Activated effector memory CD4-positive, alpha-beta T cell treated with anti-CD3 and anti-CD28 coated beads, Interleukin-2, amount 50 U/mL, for 16 hours (primary cell): ENCODE measurements around the gene NCKAP5.

ENCODE experiments used
- DNase-seq: peaks from one replicate; pipeline ENCODE4 v3.0.0-alpha.2; 2020

The NCKAP5 gene

DNA sequence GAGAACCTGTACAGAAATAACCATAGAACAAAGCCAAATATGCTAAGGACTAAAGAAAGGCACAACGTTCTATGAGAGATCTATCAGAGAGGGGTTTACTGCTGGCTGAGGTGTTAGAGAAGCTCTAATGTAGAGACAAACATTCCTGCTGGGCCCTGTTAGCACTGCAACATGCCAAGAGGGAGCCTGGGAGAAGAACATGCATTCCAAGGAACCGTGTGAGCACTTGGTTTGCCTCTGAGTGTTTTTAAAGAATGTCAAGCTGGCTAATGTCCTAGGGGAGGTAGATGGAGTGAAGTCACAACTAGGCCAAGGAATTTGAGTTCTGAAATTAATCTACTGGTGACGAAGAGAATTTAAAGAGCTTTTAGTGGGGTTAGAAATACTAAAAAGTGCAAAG is 514.0 kb downstream of the NCKAP5 start:
- no peak for DNase-seq

DNA sequence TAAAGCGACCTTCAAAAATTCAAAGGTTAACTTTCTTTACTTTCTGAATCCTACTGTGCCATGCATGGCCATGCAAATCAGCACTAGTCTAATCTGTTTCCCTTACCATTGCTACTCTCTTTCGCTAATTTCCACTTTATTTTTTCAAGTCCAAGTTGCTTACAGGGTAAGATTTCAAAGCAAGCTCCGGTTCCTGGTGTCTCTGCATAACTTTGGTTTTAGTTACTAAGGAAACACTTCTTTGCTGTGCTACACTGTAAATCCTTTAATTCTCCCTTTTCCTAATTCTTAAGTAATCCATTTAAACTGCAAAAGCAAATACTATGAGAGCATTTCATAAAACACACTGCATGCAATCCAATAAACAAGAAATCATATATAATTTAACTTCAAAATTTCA is 514.7 kb downstream of the NCKAP5 start:
- DNase-seq, result no peak

DNA sequence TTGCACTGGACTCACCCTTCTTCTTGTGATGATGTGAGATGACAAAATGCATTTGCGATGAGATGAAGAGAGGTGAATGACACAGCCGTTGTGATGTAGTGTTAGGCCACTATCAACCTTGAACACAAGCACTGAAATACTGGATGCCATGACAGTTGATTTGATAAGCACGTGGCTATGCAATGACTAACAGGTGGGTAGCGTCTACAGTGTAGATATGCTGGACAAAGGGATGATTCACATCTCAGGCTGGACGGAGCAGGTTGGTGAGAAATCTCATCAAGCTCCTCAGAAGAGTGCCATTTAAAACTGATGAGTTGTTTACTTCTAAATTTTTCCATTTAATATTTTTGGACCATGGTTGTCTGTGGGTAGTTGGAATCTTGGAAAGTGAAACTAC is 522.5 kb downstream of the NCKAP5 start:
- DNase-seq, result no peak

DNA sequence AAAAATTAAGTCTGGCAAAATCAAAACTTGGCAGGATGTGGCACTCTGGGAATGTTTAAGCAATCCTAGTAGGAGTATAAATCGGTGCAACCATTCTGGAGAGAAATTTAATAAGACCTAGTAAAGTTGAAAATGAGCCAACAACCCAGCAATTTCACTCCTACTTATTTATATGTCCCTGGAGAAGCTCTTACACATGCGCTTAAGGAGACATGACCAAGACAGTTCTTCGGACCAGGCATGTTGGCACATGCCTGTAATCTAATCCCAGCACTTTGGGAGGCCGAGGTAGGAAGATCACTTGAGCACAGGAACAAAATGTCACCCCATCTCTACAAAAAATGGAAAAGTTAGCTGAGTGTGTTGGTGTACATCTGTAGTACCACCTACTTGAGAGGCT is 523.7 kb downstream of the NCKAP5 start:
- DNase-seq, result no peak

DNA sequence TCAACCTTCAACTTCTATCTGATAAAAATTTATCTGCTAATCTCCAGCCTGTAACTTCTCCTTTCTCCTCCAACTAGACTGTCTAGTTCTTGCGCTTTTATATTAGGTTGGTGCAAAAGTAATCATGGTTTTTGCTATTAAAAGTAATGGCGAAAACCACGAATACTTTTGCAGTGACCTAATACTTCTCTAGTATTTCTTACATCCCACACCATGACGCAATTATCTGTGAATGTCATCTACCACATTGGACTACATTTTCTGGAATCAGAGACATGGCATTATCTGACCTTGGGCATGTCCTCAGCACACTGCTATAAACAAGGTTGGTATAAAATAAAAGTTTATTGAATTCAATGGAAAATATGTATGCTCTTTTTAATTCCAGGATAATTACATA is 528.1 kb downstream of the NCKAP5 start:
- no peak for DNase-seq

DNA sequence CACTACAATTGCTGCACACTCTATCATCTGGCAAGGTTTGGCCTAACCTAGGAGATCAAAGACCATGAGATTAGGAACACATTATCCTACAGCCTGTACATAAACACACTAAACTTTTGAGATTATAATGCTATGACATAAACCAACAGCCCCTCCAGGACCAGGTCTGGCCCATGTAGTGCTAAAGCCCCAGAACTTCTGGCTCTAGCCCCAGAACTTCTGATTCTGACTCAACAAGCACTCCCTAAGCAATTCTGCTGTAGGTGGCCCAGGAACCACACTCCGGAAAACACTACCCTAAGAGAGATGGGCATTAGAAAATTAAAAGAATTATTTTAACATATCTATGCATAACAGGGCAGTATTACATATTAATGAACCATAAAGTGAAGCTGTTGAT is 528.7 kb downstream of the NCKAP5 start:
- no peak for DNase-seq

DNA sequence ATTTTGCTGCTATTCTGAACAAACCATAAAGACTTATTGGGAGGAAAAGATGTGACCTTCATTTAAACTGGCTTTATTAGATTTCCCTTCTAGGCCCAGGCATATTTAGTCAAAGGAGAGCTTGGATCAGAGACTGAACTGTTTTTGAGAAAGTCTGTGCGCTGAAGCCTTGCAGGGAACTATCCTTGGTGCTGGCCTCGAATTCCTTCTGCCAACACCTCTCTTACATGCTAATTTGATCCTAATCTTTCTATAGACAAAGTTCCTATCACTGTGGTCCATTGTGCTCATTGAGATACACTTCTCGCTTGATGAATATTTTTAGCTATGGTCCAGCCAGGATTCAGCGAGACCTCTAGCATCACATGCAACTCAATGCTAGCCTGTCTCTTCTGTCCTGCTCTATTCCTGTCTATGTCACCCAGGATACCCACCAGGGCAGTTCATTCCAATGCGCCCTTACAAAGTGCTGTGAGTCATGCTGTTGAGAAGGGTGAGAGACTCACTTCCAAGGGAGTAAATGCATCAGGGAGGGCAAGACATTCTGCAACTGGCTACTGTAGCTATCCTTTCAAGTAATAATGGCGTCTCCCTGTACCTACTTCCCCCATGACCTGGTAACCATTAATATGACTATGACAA is 541.6 kb downstream of the NCKAP5 start:
- DNase-seq, result no peak

DNA sequence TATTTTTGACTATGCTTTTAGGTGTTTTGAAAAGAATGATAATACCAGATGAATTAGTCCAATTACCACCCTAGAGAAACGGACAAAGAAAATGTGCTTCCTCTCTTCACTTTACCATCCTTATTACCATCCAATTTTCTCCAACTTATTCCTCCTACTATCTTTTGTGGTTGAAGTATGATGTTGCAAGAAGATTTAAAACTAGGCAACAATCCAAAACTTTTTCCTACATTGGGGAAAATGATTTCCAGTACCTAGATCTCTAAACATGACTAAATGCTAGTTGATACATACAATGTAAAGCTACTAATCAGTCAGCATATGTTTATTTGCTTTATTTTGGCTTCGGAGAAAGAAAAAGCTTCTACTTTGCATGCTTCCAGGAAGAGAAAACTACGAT is 543.3 kb downstream of the NCKAP5 start:
- DNase-seq, result no peak

DNA sequence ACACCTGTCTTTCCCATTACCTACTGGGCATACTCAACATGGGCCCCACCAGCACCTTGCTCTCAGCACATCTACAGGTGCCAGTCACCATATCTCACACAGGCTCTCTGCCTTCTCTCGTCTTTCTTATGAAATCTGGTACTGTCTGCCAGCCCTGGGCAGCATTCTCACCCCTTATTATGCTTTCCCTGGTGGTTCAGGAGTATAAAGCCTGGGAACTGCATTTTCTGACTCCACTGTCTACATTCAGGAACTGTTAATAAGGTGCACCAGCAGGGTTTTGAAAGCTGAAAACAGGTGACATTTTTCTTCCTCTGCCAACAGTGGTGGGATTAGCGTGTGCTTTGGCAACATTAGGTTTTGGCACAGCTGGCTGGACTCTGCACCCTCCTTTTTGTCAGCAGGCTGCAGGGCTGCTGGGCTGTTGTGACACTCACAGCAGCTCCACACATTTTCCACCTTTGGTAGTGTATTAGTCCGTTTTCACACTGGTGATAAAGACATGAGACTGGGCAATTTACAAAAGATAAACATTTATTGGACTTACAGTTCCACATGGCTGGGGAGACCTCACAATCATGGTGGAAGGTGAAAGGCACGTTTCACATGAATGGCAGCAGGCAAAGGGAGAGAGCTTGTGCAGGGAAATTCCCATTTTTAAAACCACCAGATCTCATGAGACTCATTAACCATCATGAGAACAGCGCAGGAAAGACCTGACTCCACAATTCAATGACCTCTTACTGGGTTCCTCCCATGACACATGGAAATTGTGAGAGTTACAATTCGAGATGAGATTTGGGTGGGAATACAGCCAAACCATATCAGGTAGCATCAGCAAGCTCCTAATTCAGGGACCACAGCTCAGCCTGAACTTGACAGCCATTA is 555.2 kb downstream of the NCKAP5 start:
- DNase-seq, result no peak

DNA sequence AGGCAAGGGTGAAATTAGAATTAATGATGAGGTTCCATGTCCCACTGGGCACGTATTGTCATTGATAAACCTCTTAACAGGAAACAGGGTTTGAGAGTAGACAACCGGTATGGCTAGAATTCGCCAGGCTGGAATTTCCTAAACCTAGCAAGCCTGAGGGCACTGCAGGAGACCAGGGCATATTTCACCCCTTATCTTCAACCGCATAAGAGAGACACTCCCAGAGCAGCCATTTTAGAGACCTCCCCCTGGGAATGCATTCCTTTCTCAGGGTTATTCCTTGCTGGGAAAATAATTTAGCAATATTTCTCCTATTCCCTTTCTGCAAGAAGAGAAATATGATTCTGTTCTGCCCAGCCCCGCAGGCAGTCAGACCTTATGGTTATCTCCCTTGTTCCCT is 563.6 kb downstream of the NCKAP5 start:
- DNase-seq, result no peak

DNA sequence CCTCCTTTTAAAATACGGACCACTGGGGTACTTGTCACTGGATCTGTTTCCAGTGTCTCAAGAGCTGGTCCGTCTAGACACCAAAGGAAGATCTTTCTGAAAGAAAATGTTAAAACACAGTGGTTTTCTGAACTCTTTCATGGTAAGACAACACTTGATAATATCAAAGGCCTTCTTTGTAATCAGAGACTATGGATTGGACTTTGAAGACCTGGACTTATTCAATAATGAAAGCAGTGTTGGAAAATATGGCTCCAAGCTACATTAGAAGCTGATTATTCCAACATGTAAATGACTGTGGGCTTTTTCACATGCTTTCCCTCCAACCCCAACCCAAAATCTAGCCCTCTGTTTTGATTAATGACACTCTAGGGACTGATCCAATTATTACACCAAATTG is 568.8 kb downstream of the NCKAP5 start:
- no peak for DNase-seq

DNA sequence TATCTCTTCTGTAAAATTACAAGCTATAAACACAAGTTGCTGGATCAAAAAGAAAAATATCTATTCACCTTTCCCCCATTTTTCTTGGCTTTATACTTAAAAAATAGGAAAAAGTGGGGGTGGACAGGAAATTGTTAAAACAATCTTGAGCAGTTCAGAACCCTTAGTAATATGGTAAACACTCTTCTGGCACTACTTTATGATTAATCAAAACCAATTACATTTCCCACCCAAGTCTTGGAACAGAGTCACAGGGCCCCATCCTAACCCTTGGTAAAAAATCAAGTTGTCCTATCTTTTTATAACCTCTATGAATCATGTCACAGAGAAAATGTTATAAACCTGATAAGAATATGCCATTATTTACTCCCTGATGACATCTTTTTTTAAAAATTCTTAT is 570.0 kb downstream of the NCKAP5 start:
- DNase-seq, result no peak

DNA sequence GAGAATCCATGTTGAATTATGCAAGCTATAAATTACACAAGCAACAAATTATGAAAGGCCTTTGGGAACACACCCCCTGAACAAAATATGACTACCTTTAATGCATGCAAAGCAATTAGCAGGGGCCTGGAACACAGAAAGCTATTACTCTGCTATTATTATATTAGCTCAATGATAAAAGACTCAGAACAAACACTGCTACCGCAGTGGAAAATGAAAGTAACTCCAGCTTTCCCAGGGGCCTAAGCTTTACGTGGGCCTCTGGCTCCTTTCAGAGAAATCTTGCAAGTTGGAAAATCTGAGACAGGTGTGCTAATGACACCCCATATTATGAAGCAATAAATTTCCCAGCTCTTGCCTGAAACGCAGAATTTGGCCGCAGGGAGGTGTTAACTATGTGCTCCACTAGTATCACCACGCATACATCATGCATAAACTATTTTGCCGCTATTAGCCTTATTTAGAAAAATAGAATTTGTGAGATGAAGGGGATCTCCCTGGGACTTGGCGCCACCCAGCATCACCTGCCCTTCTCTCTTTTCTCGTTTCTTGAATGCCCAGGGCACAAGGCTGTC is 576.7 kb downstream of the NCKAP5 start:
- no peak for DNase-seq

DNA sequence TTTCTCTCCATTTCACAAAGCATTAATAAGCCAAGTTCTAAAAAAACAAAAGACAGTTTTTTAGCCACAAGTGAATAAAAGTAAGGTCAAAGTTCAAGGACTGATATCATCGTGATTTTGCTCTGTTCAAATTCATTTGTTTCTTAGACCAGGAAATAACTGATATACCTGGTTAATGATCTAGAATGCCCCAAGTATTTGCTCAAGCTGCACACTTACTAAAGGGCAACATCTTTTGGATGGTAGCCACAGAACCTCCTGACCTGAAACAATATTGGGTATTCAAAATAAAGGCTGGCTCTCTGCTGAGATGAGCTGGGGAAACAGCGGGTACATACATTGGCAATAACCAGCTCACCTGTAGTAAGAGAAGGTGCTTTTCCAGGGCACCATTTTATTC is 583.5 kb downstream of the NCKAP5 start:
- no peak for DNase-seq

DNA sequence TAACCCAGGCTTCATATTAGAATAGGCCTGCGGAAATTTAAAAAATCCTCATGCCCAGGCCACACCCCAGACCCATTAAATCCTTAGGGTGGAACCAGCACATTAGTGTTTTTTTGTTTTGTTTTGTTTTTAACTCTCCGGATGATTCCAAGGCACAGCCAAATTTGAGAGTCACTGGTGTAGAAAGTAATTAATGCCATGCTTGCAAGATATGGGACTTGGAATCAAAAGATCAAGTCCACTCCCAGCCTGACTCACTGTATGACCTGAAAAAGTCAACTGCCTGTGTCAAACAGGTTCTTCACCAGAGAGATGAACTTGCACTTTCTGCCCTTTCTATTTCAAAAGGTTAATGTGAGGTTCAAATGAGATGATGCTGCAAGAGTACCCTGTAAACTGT is 588.0 kb downstream of the NCKAP5 start:
- DNase-seq, result no peak

DNA sequence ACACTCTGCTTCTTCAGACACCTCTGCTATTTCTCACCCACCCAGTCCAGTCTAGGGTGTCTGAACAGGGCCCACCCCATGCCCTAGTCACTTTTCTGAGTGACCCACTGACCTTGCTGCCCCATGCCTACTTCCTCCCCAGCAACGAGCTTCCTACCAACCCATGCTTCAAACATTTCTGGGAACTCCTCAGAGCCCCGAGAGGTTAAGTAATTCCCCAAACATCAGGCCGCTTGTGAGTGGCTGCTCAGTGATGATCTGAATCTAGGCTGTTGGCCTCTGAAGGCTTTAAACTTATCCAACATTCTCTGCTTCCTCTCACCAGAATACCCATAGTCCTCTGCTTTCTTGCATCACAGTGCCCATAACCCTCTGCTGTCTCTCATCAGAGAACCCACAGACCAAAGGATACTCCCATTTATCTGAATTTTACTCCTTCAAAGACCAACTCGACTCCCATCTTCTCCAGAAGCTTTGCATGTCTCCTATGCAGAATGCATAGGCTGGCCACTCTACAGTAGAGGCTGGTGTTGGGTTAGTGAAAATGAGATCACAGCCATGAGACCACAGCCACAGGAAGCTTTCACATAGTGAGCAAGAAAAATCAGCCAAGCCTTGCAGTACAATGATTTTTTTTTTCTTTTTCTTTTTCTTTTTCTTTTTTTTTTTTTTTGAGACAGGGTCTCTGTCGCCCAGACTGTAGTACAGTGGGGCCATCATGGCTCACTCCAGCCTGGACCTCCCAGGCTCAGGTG is 588.7 kb downstream of the NCKAP5 start:
- DNase-seq, result no peak

DNA sequence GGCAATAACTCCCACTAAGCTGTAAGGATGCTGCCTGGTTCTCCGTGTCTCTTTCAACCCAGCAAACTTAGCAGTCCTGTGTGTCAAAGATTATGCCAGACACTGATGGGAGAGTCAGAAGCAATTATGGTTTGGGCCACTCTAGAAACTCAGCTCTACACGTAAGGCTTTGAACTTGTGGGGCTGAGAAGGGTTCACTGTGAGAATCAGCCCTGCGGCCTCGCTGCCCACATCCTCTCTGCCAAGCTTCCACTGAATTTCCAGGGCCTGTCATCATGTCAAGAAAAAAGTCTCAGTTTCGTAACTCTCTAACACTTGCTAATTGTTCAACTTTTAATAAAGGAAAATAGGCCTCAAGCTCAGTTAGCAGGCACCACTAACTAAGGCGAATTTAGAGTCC is 589.4 kb downstream of the NCKAP5 start:
- DNase-seq, result no peak

DNA sequence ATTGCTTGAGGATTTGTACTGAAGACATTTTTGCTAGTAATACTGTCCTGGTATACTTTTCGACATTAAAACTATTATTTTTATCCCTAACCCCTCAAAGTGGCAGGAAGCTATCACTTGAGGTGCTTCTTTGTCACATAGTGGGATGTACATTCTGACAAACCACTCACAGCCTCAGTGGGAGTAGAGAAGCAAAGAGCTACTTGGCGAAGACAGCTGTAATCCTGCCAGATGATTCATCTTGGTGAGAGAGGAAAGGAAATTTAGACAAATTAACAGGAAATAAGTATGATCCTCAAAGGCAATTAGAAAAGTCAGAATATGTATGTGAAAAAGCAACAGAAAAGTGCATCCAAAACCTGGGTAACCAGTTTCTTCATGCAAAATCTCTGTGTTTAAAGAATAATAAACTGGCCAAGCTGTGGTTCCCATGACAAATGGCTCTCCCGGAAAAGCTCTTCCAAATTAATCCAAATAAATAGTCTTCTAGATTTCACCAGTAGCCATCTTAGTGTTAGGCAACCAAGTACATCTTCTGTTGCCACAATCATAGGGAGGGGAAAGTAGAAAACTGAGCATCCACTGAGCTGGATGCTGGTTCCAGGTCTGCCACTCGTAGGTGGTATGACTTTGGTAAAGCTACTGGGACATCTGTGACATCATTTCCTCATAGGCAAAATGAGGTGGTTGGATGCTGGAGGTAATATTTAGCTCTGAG is 590.3 kb downstream of the NCKAP5 start:
- DNase-seq, result no peak

DNA sequence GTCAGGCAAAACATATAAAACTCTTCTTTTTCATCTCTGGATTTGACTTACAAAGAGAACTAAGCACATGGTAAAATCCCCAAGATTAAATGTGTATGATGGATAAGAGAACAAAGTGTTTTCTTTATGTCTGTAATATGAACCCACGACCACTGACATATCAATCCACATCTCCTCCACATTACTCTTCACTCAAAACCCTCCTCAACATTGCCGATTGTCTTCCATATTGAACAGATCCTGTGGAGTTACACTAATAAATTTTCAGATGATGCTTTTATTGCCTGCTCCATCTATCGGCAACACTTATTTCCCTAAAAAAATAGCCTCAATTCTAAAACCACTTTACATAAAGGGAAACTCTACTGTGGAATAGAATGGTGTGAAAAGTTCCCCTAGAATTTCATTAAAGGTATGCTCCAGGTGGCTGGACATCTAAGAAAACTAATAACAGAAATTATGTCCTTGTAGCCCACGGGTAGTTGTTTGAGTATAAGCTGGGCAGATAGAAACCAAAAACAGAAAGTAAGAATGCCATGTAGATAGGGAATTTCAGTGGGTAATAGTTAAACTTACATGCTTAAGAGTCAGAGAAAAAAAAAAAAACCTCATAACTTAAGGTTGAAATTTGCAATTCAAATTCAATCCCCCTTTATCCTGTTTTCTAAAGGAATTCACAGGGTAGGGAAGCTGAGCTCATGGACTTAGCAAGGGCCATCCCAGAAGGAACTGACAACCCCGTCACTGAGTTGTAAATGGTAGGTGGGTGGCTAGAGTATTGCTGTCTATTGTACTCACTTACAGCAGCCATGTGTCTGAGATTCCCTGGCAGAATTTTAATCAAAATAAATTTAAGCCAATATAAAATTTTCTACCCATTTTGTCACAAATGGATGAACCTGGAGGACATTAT is 592.8 kb downstream of the NCKAP5 start:
- no peak for DNase-seq

DNA sequence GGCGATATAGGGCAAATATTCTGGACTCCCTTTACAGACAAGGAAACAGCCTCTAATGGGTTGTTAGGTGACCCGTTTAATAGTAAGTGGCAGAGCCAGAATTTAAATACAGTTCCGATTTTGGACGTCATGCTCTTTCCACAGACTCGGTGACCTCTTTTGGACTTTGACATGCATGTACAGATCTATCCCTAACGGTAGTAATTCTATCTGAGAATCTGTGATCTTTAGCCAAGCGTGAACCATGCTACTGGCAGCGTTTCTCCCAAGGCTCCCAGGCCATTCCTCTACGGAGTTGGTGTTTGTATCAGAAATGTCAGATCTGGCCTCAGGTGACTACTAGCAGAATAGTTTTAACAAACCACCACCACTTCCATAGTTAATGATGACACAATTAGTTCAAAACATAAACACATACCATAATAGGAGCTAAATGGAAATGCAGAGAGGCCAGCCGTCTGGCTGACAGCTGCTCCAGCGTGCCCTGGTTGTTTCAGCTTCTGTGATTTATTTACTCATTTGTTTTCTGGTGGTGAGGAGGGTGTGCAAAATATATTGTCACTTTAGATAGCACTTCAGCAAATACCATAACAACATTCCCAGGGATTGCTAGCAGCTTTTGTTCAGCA is 593.7 kb downstream of the NCKAP5 start:
- DNase-seq, result no peak
